Activated T-helper 17 cell treated with anti-CD3 and anti-CD28 coated beads, Interleukin-2, amount 50 U/mL, for 72 hours (primary cell): Measurements from ENCODE around the gene ARHGAP21. TPM values are rescaled to one million over a fixed set of nuclear protein-coding genes. Genes with fewer than 3 reads are reported as not detected.
A peak's percentile ranks its signal among the peaks of the same experiment; 100 is the strongest.
"Not testable (repeated sequence)": the region's sequence is repeated elsewhere in the genome, so short reads cannot be mapped to it uniquely, and the experiment has no call there.

Source experiments
- ATAC-seq: fragments of 150-1000 bp; cut with Tn5 transposase; replicated peaks from 2 replicates; pipeline ENCODE4 v1.10.0; 2021; ENCODE audit warnings: mild to moderate bottlenecking, moderate library complexity
- H3K27ac Mint-ChIP-seq: one replicate; pipeline ENCODE4 v1.8.0; 2022; ENCODE audit warnings: mixed read lengths
- H3K27me3 Mint-ChIP-seq: one replicate; pipeline ENCODE4 v1.8.0; 2022; ENCODE audit warnings: mixed read lengths
- H3K36me3 Mint-ChIP-seq: one replicate; pipeline ENCODE4 v1.8.0; 2022; ENCODE audit warnings: low read depth, mild to moderate bottlenecking, mixed read lengths
- H3K4me1 Mint-ChIP-seq: one replicate; pipeline ENCODE4 v1.8.0; 2022; ENCODE audit warnings: mixed read lengths
- H3K4me3 Mint-ChIP-seq: one replicate; pipeline ENCODE4 v1.8.0; 2022; ENCODE audit warnings: mild to moderate bottlenecking, mixed read lengths
- H3K9me3 Mint-ChIP-seq: one replicate; pipeline ENCODE4 v1.8.0; 2022; ENCODE audit warnings: mixed read lengths
- total RNA-seq, 2 donors: library from RNA; stranded (reverse); gene quantifications; one replicate each; pipeline ENCODE4 v1.2.3, GENCODE V29; 2022

ARHGAP21 gene
- total RNA-seq, 2 donors from 2014 or later: 28.9 to 30.5 TPM

DNA sequence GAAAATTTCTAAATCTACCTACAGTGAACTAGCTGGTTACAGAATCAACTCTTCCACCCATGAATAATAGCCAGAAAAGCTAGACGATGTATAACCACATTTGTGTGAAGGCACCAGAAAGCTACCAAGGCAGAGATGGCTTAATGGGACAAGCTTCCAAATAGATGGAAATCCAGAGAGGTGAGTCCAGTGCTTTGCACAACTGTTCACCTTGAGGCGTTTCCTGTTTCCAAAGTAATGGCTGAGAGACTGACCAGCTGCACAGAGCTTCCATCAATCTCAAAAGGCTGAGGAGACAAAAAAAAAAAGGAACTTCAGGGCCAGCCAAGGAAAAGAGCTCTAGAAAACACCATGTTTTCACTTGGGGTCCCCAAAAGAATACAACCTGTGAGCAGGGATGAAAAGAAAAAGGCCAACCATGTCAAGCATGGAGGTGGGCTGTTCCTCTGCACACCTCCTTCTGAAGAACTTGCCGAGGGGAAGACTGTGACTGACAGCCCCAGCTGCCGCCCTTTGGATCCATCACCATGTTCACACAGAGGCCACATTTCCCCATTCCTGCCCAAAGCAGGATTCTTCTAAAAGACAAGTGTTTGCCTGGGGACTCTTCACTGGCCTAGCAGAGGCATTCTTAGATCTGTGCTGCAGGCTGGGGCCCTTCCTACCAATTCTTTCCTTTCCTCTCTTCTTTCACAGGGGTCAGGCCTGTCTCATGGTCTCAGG, 72.9 kb downstream of the ARHGAP21 start:
- no peak for ATAC-seq
- Mint-ChIP-seq H3K4me1 (no peaks in the 10 kb centered on the region), H3K27me3 (no peaks in the 10 kb centered on the region), H3K27ac (no peak overlapping the region), H3K36me3 (no peaks in the 10 kb centered on the region), H3K9me3 (no peaks in the 10 kb centered on the region), H3K4me3 (no peak overlapping the region)

DNA sequence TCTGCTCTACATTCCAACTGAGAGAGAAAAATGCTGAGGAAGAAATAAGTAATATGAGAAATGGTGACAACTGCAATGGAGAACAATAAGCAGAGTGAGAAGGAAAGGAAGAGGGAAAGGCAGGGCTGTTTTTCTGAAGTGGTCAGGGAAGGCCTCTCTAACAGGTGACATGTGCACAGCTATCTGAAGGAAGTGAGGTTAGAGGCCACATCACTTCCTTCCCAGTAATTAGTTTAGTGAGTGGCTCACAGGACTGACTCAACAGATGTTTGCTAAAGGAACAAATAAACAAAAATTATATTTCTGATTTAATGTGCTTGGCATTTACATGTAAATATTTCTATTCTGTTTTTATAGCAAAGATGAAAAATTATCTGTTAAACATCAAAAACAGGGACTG, 77.9 kb downstream of the ARHGAP21 start:
- Mint-ChIP-seq H3K27me3 (no peaks in the 10 kb centered on the region), H3K9me3 (no peaks in the 10 kb centered on the region), H3K27ac (no peak overlapping the region), H3K4me1 (no peaks in the 10 kb centered on the region), H3K36me3 (no peaks in the 10 kb centered on the region), H3K4me3 (no peak overlapping the region)
- peak; percentile 78 for ATAC-seq

DNA sequence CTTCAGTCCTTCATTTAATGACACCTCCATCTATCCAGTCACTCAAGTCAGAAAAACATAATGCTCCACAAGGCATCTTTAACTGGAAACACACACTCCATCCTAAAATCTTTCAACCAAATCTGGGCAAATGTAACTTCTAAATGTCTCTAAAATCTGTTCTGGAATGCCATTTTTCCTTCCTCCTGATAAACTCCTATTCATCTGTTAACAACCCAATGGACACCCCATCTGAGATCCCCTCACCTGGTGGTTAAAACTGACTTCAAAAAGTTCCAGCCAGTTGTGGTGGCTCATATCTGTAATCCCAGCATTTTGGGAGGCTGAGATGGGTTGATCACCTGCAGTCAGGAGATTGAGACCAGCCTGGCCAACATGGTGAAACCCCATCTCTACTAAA, 78.7 kb downstream of the ARHGAP21 start:
- no peak overlapping the region for H3K27ac Mint-ChIP-seq
- H3K9me3 Mint-ChIP-seq: no peaks in the 10 kb centered on the region
- H3K27me3 Mint-ChIP-seq: no peaks in the 10 kb centered on the region
- no peak overlapping the region for H3K4me3 Mint-ChIP-seq
- no peak for ATAC-seq
- no peaks in the 10 kb centered on the region for H3K4me1 Mint-ChIP-seq
- H3K36me3 Mint-ChIP-seq: no peaks in the 10 kb centered on the region

DNA sequence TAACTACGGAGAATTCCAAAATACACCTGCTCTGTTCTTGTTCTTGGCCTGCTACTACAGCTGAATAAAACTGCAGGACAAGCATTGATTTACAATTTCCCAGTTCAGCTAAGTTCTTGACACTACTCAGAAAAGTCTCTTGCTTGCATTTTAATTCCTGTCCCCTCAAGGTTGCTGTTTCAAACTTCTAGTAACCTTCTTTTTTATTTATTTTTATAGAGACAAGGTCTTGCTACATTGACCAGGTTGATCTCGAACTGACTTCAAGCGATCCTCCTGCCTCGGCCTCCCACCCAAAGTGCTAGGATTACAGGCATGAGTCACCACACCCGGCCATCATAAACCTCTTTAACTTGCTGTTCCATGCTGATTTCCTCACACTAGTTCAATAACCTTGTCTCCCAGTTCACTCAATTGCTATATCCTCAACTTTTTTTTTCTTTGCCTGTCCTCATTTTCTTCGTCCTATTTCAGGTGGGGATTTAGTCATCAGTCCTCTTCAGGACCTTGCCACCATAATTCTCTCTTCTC, 79.9 kb downstream of the ARHGAP21 start:
- H3K36me3 Mint-ChIP-seq: no peaks in the 10 kb centered on the region

DNA sequence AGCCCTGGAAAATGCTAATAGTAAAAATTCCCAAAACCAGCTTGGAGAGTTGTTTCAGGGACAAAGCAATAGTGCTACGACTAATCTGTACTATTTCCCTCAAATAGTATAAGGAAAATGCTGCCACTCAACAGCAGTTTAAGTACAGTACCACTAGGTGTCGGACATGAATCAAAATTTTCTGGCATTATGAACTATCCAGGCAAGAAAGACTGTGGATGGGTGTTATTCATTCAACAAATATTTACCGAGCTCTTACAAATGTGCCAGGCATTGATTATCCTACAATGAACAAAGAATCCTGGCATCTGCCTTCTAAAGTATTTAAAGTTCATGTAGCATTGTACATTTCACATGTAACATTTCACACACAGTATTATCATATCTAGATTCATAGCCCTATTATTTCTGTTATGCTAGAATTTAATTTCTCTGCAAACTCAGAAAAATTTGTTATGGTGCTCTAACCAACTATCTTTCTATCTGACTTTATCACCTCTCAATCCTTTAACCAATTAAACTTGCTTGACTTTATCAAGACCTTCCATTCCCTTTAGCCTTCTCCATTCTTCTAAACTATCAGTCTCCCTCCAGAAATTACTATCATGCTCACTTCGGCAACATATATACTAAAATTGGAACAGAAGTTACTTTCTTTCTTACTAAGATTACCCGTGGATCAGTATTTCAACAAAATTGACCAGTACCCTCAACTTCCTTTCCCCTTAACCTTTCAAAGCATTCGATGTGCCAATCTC, 80.6 kb downstream of the ARHGAP21 start:
- Mint-ChIP-seq H3K4me1 (no peaks in the 10 kb centered on the region), H3K4me3 (no peak overlapping the region), H3K27ac (no peak overlapping the region), H3K36me3 (no peaks in the 10 kb centered on the region), H3K9me3 (no peaks in the 10 kb centered on the region), H3K27me3 (no peaks in the 10 kb centered on the region)
- ATAC-seq: peak; percentile 76

More for the DNA sequence above, 79.9 kb downstream of the ARHGAP21 start:
- ATAC-seq: no peak
- Mint-ChIP-seq H3K4me1 (no peaks in the 10 kb centered on the region), H3K27me3 (no peaks in the 10 kb centered on the region), H3K4me3 (no peak overlapping the region), H3K27ac (no peak overlapping the region), H3K9me3 (no peaks in the 10 kb centered on the region)

DNA sequence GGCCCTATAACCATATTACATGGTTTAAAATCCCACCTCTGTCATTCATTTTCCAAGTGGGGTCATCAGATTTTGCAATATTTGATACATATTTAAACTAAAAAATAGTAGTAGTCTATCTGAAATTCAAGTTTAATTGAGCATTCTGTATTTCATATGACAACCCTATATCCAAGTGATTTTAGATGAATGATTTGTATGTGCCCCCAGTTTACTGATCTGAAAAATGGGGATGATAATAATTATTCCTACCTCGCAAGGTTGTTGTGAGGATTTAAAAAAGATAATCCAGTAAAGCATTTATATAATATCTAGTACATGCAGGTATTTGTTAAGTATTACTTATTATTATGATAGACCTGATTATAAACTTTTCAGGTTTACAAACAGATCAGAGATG, 84.6 kb downstream of the ARHGAP21 start:
- no peaks in the 10 kb centered on the region for H3K9me3 Mint-ChIP-seq
- H3K36me3 Mint-ChIP-seq: no peaks in the 10 kb centered on the region
- no peak for ATAC-seq
- H3K27ac Mint-ChIP-seq: no peak overlapping the region
- no peaks in the 10 kb centered on the region for H3K4me1 Mint-ChIP-seq
- H3K4me3 Mint-ChIP-seq: no peak overlapping the region
- H3K27me3 Mint-ChIP-seq: no peaks in the 10 kb centered on the region

DNA sequence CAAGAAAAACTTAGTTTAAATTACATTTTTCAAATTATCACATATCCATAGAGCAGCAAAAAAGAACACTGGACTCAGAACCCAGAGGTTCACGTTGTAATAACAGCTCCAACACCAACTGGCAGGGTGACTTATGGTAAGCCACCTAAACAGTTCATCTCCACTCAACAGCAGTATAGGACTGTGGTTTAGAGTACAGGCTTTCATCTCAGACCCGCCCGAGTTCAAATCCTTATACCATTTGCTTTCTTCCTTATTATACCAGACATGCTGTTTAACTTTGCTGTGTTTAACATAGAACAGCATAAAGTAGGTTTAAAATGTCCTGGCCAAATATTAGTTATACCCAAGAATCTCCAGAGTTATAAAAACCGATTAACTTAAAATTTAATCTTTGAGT, 97.9 kb downstream of the ARHGAP21 start:
- Mint-ChIP-seq H3K4me1 (peaks cover 6% of the 10 kb centered on the region), H3K36me3 (no peaks in the 10 kb centered on the region), H3K27ac (no peak overlapping the region), H3K4me3 (no peak overlapping the region), H3K9me3 (no peaks in the 10 kb centered on the region), H3K27me3 (no peaks in the 10 kb centered on the region)
- no peak for ATAC-seq

DNA sequence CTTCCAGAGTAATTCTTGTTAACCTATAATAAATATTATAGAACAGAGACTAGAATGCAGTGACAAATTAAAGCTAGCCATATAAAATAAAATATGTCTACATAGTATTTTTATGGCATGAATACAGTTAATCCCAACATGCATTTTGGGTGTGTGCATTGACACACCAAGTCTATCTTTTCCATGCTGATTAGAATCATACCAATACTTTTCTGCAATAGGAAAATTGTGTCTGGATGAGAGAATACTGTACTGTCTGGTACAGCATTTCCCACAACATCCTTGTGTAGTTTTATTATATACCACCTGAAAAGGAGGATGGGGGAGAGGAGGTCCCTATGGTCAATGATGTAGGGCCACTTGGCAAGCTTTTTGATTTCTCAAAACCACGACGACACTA, 100.3 kb downstream of the ARHGAP21 start:
- peak overlapping the region; percentile 7 for H3K27ac Mint-ChIP-seq

DNA sequence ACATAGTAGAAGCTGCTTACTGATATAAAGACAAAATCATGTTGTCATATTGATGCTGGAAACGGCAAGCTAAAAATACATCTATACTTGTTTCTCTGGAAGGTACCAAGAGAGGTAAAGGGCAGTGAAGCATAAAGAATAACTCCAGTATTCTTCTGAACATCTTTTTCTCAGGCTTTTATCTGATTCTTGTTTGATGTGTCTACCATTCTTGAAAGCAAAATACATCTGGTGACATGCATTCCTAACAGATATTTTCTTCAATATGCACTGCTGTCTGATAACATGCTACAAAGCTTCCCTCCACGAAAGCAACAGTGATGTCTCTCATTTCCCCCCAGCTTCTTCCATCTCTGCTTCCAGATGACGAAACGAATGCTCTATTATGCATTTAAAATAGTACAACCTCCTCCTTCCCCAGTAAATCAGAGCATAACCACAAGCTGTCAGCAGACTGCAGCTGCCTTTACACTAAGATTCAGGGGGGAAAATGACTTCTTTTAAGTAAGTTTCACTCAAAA, 100.8 kb downstream of the ARHGAP21 start:
- Mint-ChIP-seq H3K36me3 (no peaks in the 10 kb centered on the region), H3K4me3 (peak overlapping the region; percentile 53), H3K27me3 (no peaks in the 10 kb centered on the region), H3K9me3 (no peaks in the 10 kb centered on the region), H3K4me1 (peaks cover 12% of the 10 kb centered on the region), H3K27ac (peak overlapping the region; percentile 7)
- ATAC-seq: peak; percentile 27

More for the DNA sequence above, 100.3 kb downstream of the ARHGAP21 start:
- H3K36me3 Mint-ChIP-seq: no peaks in the 10 kb centered on the region
- H3K9me3 Mint-ChIP-seq: no peaks in the 10 kb centered on the region
- H3K27me3 Mint-ChIP-seq: no peaks in the 10 kb centered on the region
- ATAC-seq: no peak
- peak overlapping the region; percentile 53 for H3K4me3 Mint-ChIP-seq
- peaks cover 10% of the 10 kb centered on the region for H3K4me1 Mint-ChIP-seq

DNA sequence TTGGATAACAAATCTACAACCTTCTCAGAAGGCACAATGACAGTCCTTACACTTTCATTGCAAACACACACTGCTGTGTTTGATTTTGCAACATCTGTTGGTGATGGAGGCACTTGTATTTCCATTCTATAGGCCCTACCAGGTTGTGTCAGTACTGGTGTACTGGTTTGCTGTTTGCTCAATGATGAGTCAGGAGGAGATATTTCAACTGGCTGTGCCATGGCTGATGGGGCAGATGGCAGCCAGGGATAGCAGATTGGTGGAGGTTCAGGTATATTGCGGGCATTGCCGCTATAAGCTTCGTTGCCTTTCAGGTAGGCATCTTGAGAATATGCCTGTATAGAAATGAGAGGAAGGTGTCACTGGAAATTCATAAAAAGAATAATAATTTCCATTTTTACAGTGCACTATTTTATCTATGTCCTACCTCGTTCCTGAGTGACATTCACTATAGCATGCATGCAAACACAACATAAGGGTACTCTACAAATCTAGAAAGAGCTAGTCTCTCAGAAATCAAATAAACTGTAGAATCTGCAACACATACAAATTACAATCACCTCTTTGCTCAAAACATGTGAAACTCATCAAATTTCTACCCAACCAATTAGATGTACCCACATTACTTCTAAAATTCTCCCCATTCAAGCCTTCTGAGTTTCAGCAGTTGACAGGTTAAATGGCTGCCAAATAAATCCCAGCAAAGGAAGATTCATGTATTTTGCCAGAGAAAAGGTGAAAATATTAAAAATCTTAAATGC, 102.5 kb downstream of the ARHGAP21 start:
- ATAC-seq, H3K36me3 Mint-ChIP-seq, H3K27me3 Mint-ChIP-seq, H3K9me3 Mint-ChIP-seq, H3K27ac Mint-ChIP-seq, H3K4me3 Mint-ChIP-seq: not testable (repeated sequence)
- H3K4me1 Mint-ChIP-seq: peaks cover 12% of the 10 kb centered on the region

DNA sequence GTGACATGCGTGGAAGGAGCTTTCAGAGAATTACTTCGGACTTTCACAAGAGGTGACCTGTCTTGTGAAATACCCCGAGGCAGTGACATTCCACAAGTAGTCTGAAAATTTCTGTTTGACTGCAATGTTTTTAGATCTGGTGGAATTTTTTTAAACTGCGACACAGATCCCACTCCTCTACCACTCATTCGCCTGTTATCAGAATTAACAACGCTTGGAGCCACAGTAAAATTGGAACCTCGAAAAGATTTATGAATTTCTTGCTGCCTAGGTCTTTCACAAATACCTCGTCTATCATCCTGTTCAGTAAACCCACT, 103.7 kb downstream of the ARHGAP21 start:
- H3K27ac Mint-ChIP-seq, ATAC-seq, H3K9me3 Mint-ChIP-seq, H3K27me3 Mint-ChIP-seq, H3K36me3 Mint-ChIP-seq, H3K4me3 Mint-ChIP-seq: not testable (repeated sequence)
- H3K4me1 Mint-ChIP-seq: peaks cover 12% of the 10 kb centered on the region

DNA sequence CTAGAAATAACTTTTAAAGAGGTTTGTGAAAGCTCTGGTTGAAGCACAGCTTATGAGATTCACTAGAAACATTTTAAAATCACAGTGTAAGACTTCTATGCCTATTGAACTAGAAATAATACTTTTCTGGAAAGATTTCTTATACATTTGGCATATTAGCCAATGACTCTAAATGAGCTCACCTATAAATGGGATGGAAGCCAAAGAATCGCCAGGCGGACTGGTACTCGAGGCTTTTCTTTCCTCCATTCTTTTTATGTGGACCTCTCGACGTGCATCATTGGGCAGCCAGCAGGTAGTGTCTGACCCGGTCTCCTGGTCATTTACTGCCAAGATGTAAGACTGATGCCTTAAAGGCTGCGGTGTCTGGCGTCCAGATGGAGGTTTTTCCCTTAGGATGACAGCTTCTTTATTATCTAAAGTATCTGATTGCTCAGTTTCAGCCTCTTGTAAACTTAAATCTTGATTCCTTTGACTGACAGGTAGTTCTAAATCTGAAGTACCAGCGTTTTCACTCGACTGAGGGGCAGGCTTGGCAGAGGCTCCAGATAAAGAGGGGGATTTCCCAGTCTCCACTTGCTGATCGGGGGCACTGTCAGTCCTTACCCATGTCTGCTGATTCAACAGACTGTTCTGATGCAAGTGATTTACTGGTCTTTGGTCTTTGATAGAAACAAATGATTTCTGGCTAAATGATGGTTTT, 104.2 kb downstream of the ARHGAP21 start:
- not testable (repeated sequence) for H3K27me3 Mint-ChIP-seq, H3K4me3 Mint-ChIP-seq, H3K27ac Mint-ChIP-seq, H3K36me3 Mint-ChIP-seq, H3K9me3 Mint-ChIP-seq
- peak; percentile 35 for ATAC-seq
- peaks cover 12% of the 10 kb centered on the region for H3K4me1 Mint-ChIP-seq

DNA sequence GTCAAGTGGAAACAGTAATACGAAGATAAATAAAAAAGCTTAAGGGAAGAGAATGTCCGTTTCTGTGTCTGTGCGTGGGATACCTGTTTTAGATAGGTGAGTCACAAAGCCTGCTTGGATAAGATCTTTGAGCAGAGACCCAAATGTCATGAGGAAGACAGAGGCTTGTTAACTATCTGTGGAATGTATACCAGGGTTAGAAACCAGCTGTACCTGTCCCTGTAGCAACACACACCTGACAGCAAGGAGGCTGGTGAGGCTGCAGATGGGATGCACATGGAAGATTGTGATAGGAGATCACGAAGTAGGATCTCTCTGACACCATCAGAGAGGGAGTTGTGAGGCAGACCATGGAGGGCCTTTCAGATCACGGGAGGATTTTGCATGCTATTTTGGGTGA, 105.3 kb downstream of the ARHGAP21 start:
- Mint-ChIP-seq H3K27ac (no peak overlapping the region), H3K27me3 (no peaks in the 10 kb centered on the region), H3K4me3 (peak overlapping the region; percentile 2), H3K36me3 (no peaks in the 10 kb centered on the region), H3K9me3 (no peaks in the 10 kb centered on the region), H3K4me1 (peaks cover 12% of the 10 kb centered on the region)
- no peak for ATAC-seq

DNA sequence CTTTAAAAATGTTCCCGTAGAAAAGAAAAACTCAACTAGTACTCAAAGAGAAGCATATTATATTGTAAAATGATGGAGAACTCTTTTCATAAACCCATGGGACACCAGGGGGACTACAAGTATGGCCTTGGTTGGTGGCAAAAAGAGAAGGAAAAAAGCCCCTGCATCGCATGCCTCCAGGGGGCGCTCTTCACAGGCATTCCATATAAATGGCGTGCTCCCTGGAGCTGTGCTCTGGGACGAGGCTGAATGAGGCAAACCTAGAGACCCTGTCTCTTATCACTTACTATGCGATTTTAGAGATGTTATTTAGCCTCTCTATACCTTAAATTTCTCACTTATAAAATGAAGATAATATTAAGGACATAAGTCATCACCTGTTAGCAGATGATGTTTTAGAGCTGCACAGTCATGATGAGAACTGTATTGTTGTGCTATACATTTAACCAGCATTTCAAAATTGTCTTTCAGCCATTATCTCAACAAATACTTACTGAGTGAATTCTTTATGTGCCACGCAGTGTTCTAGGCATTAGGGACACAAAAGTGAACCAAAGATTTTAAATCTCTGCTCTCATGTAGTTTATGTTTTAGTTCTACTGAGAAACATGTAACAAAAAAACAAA, 105.8 kb downstream of the ARHGAP21 start:
- ATAC-seq: peak; percentile 52
- peak overlapping the region; percentile 2 for H3K4me3 Mint-ChIP-seq
- H3K36me3 Mint-ChIP-seq: no peaks in the 10 kb centered on the region
- no peaks in the 10 kb centered on the region for H3K9me3 Mint-ChIP-seq
- H3K27me3 Mint-ChIP-seq: no peaks in the 10 kb centered on the region
- peaks cover 8% of the 10 kb centered on the region for H3K4me1 Mint-ChIP-seq
- H3K27ac Mint-ChIP-seq: no peak overlapping the region
